Fibroblast of villous mesenchyme (primary cell): ENCODE measurements around the gene GRIK2. TPM values are rescaled to one million over a fixed set of nuclear protein-coding genes. Genes with fewer than 3 reads are reported as not detected.

Source experiments
- DNase-seq: peaks from one replicate; pipeline ENCODE4 v3.0.0-alpha.2; 2010; ENCODE audit warnings: low read depth
- H3K4me3 ChIP-seq: 2 replicates; pipeline ENCODE4 v1.5.1; 2011; ENCODE audit warnings: low read depth, mild to moderate bottlenecking, low read length
- CTCF ChIP-seq: IDR thresholded peaks from 2 replicates; pipeline ENCODE4 v1.5.1; 2012; ENCODE audit warnings: low read depth, mild to moderate bottlenecking, low read length; ENCODE audit not compliant: insufficient read depth
- total RNA-seq: library from RNA; depleted of rRNA; stranded (reverse); fragments of >200 nt; gene quantifications from 2 replicates; pipeline ENCODE4 v1.2.3, GENCODE V29; 2012

Gene GRIK2
- total RNA-seq, 1 donor, result 15.1 TPM

GRCh38 chr6:101572627-101573026 lies 179.1 kb downstream of the GRIK2 start:
- no peak overlapping the region for H3K4me3 ChIP-seq
- TF ChIP-seq CTCF, result no peak
- DNase-seq, result no peak

GRCh38 chr6:101577091-101577490 lies 183.6 kb downstream of the GRIK2 start:
- no peak overlapping the region for H3K4me3 ChIP-seq
- no peak for TF ChIP-seq CTCF
- DNase-seq, result no peak

- H3K4me3 ChIP-seq, result no peak overlapping the region
- TF ChIP-seq CTCF, result no peak
- no peak for DNase-seq
These were observed 184.8 kb downstream of the GRIK2 start for GRCh38 chr6:101578306-101578705.

- TF ChIP-seq CTCF, result no peak
- DNase-seq, result no peak
These were observed 189.3 kb downstream of the GRIK2 start for GRCh38 chr6:101582792-101583191.

GRCh38 chr6:101585501-101585900 lies 192.0 kb downstream of the GRIK2 start:
- no peak for TF ChIP-seq CTCF
- no peak for DNase-seq
- H3K4me3 ChIP-seq, result no peak overlapping the region

More at GRCh38 chr6:101582792-101583191, 189.3 kb downstream of the GRIK2 start:
- no peak overlapping the region for H3K4me3 ChIP-seq

- no peak for DNase-seq
- H3K4me3 ChIP-seq, result no peak overlapping the region
- no peak for TF ChIP-seq CTCF
These were observed 194.8 kb downstream of the GRIK2 start for GRCh38 chr6:101588343-101588742.

- no peak for TF ChIP-seq CTCF
- no peak overlapping the region for H3K4me3 ChIP-seq
- DNase-seq, result peak; percentile 5
These were observed 201.8 kb downstream of the GRIK2 start for GRCh38 chr6:101595276-101595675.
